ENCODE data around the gene MBLAC2. TPM values are rescaled to one million over a fixed set of nuclear protein-coding genes. Genes with fewer than 3 reads are reported as not detected.

Gene MBLAC2
- total RNA-seq, 2 experiments from 2014 or later, result 3.9 to 4.1 TPM

- no peaks in the 10 kb centered on the region for H3K4me1 Mint-ChIP-seq (ENCODE audit: low read depth)
- Histone ChIP-seq H3K27me3 (ENCODE audit: control insufficient read depth in 1 of 2, insufficient read depth in 2 of 2, low read length in 2 of 2) (no peaks in the 10 kb centered on the region), H3K27ac (ENCODE audit: low read depth in 1 of 2, low read length in 2 of 2) (no peak overlapping the region), H3K9me3 (ENCODE audit: control insufficient read depth in 1 of 2, insufficient read depth in 1 of 2, low read length in 2 of 2) (no peaks in the 10 kb centered on the region), H3K36me3 (ENCODE audit: insufficient read depth, low read length) (no peaks in the 10 kb centered on the region), H3K4me1 (ENCODE audit: insufficient read depth, low read length) (no peaks in the 10 kb centered on the region), H3K4me3 (ENCODE audit: low read length) (no peak overlapping the region)
- H3K27me3 Mint-ChIP-seq, result no peaks in the 10 kb centered on the region
- intact Hi-C loops (cut with DNase I, micrococcal nuclease), result no loop called here
- H3K4me3 Mint-ChIP-seq, result no peak overlapping the region
- DNase-seq (no peak), ATAC-seq (ENCODE audit: poor library complexity) (no peak)
- ChIA-PET CTCF (interaction anchor here (0.5 kb wide), 1 partner anchor 58 kb away, joined by 3 read pairs; no protein-coding TSS in a partner anchor), POLR2A (no interaction called here)
- TF ChIP-seq CTCF (IDR thresholded peaks at IDR 0.05), result no peak
- H3K36me3 Mint-ChIP-seq (ENCODE audit: low read depth), result no peaks in the 10 kb centered on the region
- H3K9me3 Mint-ChIP-seq, result no peaks in the 10 kb centered on the region
- no peak overlapping the region for H3K27ac Mint-ChIP-seq
Measured at GRCh38 chr5:90504743-90505142, 30.2 kb upstream of the MBLAC2 start.

- ChIA-PET POLR2A (no interaction called here), CTCF (no interaction called here)
- no peaks in the 10 kb centered on the region for H3K27me3 ChIP-seq (ENCODE audit: control insufficient read depth in 1 of 2, insufficient read depth in 2 of 2, low read length in 2 of 2)
- H3K27me3 Mint-ChIP-seq, result no peaks in the 10 kb centered on the region
- TF ChIP-seq CTCF (IDR thresholded peaks at IDR 0.05), result no peak
- no peak overlapping the region for H3K27ac ChIP-seq (ENCODE audit: low read depth in 1 of 2, low read length in 2 of 2)
- no peaks in the 10 kb centered on the region for H3K36me3 ChIP-seq (ENCODE audit: insufficient read depth, low read length)
- intact Hi-C loops (cut with DNase I, micrococcal nuclease), result no loop called here
- no peaks in the 10 kb centered on the region for H3K4me1 Mint-ChIP-seq (ENCODE audit: low read depth)
- no peaks in the 10 kb centered on the region for H3K36me3 Mint-ChIP-seq (ENCODE audit: low read depth)
- DNase-seq, result no peak
- no peaks in the 10 kb centered on the region for H3K9me3 ChIP-seq (ENCODE audit: control insufficient read depth in 1 of 2, insufficient read depth in 1 of 2, low read length in 2 of 2)
- H3K4me3 ChIP-seq (ENCODE audit: low read length), result no peak overlapping the region
- H3K27ac Mint-ChIP-seq, result no peak overlapping the region
- H3K4me3 Mint-ChIP-seq, result no peak overlapping the region
- H3K9me3 Mint-ChIP-seq, result no peaks in the 10 kb centered on the region
- no peaks in the 10 kb centered on the region for H3K4me1 ChIP-seq (ENCODE audit: insufficient read depth, low read length)
- ATAC-seq (ENCODE audit: poor library complexity), result no peak
Measured at GRCh38 chr5:90503596-90503995, 29.0 kb upstream of the MBLAC2 start.

GRCh38 chr5:90495146-90495545 lies 20.6 kb upstream of the MBLAC2 start:
- Mint-ChIP-seq H3K4me1 (ENCODE audit: low read depth) (no peaks in the 10 kb centered on the region), H3K36me3 (ENCODE audit: low read depth) (no peaks in the 10 kb centered on the region), H3K27ac (no peak overlapping the region), H3K27me3 (no peaks in the 10 kb centered on the region), H3K9me3 (peaks cover 3% of the 10 kb centered on the region), H3K4me3 (no peak overlapping the region)
- CTCF ChIA-PET, result no interaction called here
- H3K27me3 ChIP-seq (ENCODE audit: control insufficient read depth in 1 of 2, insufficient read depth in 2 of 2, low read length in 2 of 2), result no peaks in the 10 kb centered on the region
- H3K27ac ChIP-seq (ENCODE audit: low read depth in 1 of 2, low read length in 2 of 2), result no peak overlapping the region
- intact Hi-C loops (cut with DNase I, micrococcal nuclease), result no loop called here
- no peak for TF ChIP-seq CTCF (IDR thresholded peaks at IDR 0.05)
- POLR2A ChIA-PET, result no interaction called here
- no peak overlapping the region for H3K4me3 ChIP-seq (ENCODE audit: low read length)
- no peaks in the 10 kb centered on the region for H3K9me3 ChIP-seq (ENCODE audit: control insufficient read depth in 1 of 2, insufficient read depth in 1 of 2, low read length in 2 of 2)
- no peaks in the 10 kb centered on the region for H3K36me3 ChIP-seq (ENCODE audit: insufficient read depth, low read length)
- DNase-seq (no peak), ATAC-seq (ENCODE audit: poor library complexity) (no peak)
- no peaks in the 10 kb centered on the region for H3K4me1 ChIP-seq (ENCODE audit: insufficient read depth, low read length)
